ENCODE measurements around the gene SNAPC2.

DNA sequence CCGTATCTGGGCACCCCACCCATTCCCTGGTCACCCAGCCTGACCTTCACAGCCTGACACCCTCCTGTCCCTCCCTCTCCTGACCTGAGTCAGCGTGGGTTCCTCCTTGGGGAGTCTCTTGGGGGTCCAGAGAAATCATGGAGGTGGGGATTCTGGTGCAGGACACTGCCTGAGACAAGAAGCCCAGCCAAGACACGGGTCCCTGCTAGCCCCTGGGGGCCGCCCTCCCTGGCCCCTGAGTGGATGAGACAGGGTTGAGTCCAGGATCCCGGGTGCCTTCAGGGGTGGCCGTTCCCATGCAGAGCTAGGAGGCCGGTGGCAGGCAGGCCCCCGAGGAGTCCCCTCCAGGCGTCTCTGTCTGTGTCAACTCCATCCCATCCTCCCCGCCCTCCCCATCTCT is 14.9 kb upstream of the SNAPC2 start:
- TF ChIP-seq, protein P1, sequence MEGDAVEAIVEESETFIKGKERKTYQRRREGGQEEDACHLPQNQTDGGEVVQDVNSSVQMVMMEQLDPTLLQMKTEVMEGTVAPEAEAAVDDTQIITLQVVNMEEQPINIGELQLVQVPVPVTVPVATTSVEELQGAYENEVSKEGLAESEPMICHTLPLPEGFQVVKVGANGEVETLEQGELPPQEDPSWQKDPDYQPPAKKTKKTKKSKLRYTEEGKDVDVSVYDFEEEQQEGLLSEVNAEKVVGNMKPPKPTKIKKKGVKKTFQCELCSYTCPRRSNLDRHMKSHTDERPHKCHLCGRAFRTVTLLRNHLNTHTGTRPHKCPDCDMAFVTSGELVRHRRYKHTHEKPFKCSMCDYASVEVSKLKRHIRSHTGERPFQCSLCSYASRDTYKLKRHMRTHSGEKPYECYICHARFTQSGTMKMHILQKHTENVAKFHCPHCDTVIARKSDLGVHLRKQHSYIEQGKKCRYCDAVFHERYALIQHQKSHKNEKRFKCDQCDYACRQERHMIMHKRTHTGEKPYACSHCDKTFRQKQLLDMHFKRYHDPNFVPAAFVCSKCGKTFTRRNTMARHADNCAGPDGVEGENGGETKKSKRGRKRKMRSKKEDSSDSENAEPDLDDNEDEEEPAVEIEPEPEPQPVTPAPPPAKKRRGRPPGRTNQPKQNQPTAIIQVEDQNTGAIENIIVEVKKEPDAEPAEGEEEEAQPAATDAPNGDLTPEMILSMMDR (IDR thresholded peaks at IDR 0.05): no peak
- TF ChIP-seq POLR2A (IDR thresholded peaks at IDR 0.05): no peak

All from Peyer's patch (tissue), 4 donors.